Measurements from ENCODE around the gene FAF1.
"Not testable (repeated sequence)": the region's sequence is repeated elsewhere in the genome, so short reads cannot be mapped to it uniquely, and the experiment has no call there.

Gene FAF1

GRCh38 chr1:50901872-50902271 lies 58.2 kb downstream of the FAF1 start:
- DNase-seq: no peak

- no peak for DNase-seq
Measured at GRCh38 chr1:50898773-50899172, 61.3 kb downstream of the FAF1 start.

- no peak for DNase-seq
Measured at GRCh38 chr1:50894340-50894739, 65.7 kb downstream of the FAF1 start.

GRCh38 chr1:50893466-50893865 lies 66.6 kb downstream of the FAF1 start:
- DNase-seq: no peak

- not testable (repeated sequence) for DNase-seq
Measured at GRCh38 chr1:50887555-50887954, 72.5 kb downstream of the FAF1 start.

- DNase-seq: no peak
Measured at GRCh38 chr1:50880373-50880772, 79.7 kb downstream of the FAF1 start.

- no peak for DNase-seq
Measured at GRCh38 chr1:50879137-50879536, 80.9 kb downstream of the FAF1 start.

GRCh38 chr1:50878434-50878833 lies 81.6 kb downstream of the FAF1 start:
- DNase-seq: no peak

GRCh38 chr1:50877641-50878040 lies 82.4 kb downstream of the FAF1 start:
- DNase-seq: no peak

GRCh38 chr1:50873458-50874187 lies 86.4 kb downstream of the FAF1 start:
- DNase-seq: peak; percentile 79

GRCh38 chr1:50864845-50865244 lies 95.2 kb downstream of the FAF1 start:
- DNase-seq: not testable (repeated sequence)

- DNase-seq: no peak
Measured at GRCh38 chr1:50861772-50862171, 98.3 kb downstream of the FAF1 start.

GRCh38 chr1:50860702-50861101 lies 99.4 kb downstream of the FAF1 start:
- no peak for DNase-seq

GRCh38 chr1:50860256-50860655 lies 99.8 kb downstream of the FAF1 start:
- DNase-seq: no peak

- DNase-seq: no peak
Measured at GRCh38 chr1:50859657-50860056, 100.4 kb downstream of the FAF1 start.

GRCh38 chr1:50858761-50859160 lies 101.3 kb downstream of the FAF1 start:
- DNase-seq: no peak

GRCh38 chr1:50857702-50858101 lies 102.4 kb downstream of the FAF1 start:
- DNase-seq: no peak

GRCh38 chr1:50853325-50853724 lies 106.7 kb downstream of the FAF1 start:
- DNase-seq: no peak

- DNase-seq: no peak
Measured at GRCh38 chr1:50852889-50853288, 107.2 kb downstream of the FAF1 start.

- DNase-seq: no peak
Measured at GRCh38 chr1:50851466-50851865, 108.6 kb downstream of the FAF1 start.

GRCh38 chr1:50851034-50851433 lies 109.0 kb downstream of the FAF1 start:
- no peak for DNase-seq

GRCh38 chr1:50847303-50847702 lies 112.8 kb downstream of the FAF1 start:
- no peak for DNase-seq

GRCh38 chr1:50846224-50846839 lies 113.7 kb downstream of the FAF1 start:
- DNase-seq: no peak

GRCh38 chr1:50841791-50842387 lies 118.2 kb downstream of the FAF1 start:
- DNase-seq: no peak
